HS-27A (cell line): ENCODE measurements around the gene DNAH6.
"Not testable (repeated sequence)": the region's sequence is repeated elsewhere in the genome, so short reads cannot be mapped to it uniquely, and the experiment has no call there.

Experiments
- DNase-seq: peaks from one replicate; pipeline ENCODE4 v3.0.0-alpha.2; 2012; ENCODE audit warnings: low read depth, missing footprints

DNAH6 gene

GRCh38 chr2:84516234-84516986 is at the start of gene DNAH6:
Gene DNAH6 (plus strand): TSS chr2:84516498. CDS start chr2:84517827, 1,329 bp downstream.
- DNase-seq: peak; percentile 66

DNA sequence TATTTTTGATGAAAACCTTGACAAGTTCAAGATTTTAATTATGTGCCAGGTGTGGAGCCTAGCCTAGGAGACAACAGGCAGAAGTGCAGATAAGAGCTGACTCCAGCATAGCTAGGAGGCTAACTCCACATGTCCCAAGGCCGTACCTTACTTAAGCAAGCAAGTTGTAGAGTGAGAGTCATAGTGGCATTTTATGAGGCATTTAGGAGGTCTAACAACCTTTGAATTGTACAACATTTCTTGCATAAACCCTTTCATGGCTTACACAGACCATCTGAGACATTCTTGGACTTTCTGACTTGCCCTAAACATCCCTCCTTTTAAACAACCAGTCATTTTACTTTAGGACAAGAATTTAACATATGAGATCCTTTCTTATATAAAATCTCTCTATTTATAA is 48.9 kb upstream of the DNAH6 start:
- no peak for DNase-seq

DNA sequence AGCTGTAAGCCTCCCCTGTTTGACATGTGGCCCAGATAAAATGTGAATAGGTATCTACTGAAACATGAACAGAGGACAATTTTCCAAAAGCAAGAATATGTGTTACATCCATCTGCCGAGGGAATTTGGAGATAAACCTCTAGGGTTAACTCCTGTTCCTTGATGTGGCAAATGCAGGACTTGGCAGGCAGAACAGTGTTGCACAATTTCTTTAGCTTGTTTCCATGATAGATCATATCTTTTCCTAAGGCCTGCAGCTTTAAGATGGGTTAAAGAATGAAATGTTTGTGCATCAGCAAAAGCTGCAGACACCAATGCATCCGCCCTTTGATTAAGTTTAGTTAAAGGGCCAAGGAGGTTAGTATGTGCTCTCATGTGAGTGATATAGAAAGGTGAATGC is 43.9 kb upstream of the DNAH6 start:
- not testable (repeated sequence) for DNase-seq

DNA sequence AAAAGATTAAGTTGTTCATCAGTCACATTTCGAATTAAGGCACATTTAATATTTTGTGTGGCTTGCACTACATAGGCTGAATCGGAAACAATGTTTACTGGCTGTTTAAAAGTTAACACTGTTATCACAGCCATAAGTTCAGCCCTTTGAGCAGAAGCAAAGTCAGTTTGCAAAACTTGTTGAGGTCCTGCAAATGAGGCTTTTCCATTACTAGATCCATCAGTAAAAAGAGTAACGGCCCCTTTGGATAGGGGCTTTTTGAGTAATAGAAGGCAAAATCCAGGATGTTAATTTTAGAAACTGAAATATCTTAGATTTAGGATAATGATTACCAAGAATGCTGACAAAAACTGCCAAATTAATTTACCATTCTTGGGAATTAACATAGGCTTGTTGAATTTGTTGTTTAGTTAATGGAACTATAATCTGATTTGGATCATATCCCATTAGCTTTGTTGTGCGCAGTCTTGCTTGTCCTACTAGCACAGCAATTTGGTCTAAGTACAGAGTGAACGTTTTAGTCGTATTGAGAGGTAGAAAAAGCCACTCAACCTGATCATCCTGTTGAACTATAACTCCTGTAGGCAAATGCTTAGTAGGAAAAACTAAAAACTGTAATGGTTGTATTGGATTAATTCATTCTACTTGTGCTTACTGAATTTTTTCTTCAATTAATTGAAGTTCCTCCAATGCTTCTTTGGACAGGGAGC is 43.3 kb upstream of the DNAH6 start:
- no peak for DNase-seq

- DNase-seq: no peak
Observed at GRCh38 chr2:84474176-84474575, 42.1 kb upstream of the DNAH6 start.

GRCh38 chr2:84477886-84478285 is 38.4 kb upstream of the DNAH6 start:
- no peak for DNase-seq

DNA sequence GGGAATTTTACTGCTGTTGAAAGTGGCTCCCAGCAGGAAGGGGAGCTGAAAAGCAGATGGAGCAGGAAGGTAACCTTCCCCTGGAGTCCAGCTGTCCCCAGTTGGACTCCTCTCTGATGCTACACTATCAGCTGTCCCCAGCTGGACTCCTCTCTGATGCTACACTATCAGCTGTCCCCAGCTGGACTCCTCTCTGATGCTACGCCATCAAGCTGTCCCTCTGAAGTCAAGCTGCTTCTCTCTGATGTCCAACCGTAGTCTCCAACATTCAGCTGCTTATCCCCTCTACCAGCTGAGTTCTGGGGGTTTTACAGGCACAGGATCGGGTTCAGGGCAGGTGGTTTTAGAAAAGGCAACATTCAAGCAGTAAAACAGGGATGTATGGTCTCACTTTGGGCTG is 37.4 kb upstream of the DNAH6 start:
- no peak for DNase-seq

- peak; percentile 74 for DNase-seq
Observed at GRCh38 chr2:84481702-84482101, 34.6 kb upstream of the DNAH6 start.

- no peak for DNase-seq
Observed at GRCh38 chr2:84482603-84483002, 33.7 kb upstream of the DNAH6 start.

- DNase-seq: no peak
Observed at GRCh38 chr2:84483320-84483719, 33.0 kb upstream of the DNAH6 start.

DNA sequence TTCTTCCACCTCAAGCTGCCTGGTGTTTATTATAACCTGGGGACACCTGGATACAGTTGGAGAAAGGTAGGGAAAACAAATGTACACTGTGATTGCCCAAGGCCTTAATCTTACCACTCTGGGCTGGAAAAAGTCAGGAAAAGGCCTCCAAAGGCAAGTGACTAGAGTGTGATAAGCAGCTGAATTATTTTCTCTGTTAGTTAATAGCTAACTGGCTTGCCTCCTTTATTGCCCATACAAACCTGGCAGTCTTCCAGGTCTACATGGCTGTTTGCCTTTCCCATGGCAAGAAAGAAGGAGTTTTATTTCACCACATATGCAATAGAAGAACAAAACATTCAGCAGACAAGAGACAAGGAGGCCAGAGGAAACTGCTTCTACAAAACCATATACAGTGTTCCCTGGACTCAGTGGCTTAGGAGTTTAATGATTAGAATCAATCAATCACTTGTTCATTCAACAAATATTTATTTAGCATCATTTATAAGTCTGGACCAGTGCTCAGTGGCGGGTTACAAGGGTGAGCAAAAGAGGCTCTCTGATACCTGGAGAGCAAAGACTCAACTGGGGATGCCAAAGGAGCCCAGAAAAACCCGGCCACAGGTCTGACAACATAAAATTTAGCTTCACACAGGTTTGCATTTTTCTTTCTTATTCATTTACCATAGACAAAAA is 29.7 kb upstream of the DNAH6 start:
- DNase-seq: no peak

DNA sequence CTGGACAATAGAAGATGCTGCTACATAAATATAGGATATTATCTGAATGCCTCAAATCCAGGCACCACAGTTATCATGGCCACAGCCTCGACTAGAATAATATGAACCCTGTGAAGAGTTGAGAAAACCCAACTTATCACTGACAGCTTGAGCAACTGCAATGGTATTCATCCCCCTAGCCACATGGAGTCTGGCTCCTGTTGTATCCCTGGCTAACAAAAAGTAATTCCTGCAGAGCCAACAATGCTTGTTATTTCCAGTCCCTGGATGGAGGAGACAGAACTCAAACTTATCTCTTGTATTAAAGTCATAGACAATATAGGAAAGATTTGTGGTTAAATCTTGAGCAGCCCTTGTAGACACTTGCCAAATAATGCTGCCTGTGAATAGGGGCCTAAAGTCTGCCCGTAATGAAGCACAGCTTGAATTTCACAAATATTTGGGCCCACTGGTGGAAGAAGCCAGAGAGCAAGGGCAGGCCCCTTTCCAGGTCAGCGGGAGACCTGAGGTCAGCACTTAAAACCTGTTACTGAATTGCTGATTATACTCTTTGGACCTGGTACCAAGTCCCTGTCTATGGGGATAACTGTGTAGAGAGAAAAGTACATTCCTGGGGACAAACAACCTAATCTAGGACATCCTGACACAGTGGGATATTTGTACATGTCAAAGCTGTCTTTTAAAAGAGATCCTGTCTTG is 28.9 kb upstream of the DNAH6 start:
- no peak for DNase-seq

- DNase-seq: no peak
Observed at GRCh38 chr2:84491256-84491655, 25.0 kb upstream of the DNAH6 start.

GRCh38 chr2:84491741-84492140 is 24.6 kb upstream of the DNAH6 start:
- DNase-seq: no peak

- DNase-seq: no peak
Observed at GRCh38 chr2:84492571-84492970, 23.7 kb upstream of the DNAH6 start.

DNA sequence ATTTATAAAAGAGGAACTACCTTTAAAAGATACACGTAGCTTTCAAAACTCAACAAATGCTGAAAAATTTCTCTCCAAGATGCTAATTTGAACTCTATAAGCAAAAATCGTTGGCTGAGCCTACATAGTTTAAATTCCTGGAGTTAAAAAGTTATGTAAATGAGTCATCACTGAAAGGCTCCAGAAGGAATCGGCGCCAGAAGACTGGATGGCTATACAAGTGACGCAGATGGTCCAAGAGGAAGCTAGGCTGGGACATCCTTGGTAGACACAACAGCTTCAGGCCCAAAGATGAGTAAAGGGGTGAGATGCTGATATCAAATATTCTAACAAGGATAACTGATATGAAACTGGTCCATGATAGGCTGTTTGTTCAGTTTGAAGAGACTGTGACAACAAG is 22.8 kb upstream of the DNAH6 start:
- peak; percentile 99 for DNase-seq

GRCh38 chr2:84494070-84494469 is 22.2 kb upstream of the DNAH6 start:
- peak; percentile 58 for DNase-seq

- peak; percentile 77 for DNase-seq
Observed at GRCh38 chr2:84495539-84496146, 20.7 kb upstream of the DNAH6 start.

- no peak for DNase-seq
Observed at GRCh38 chr2:84496386-84496785, 19.9 kb upstream of the DNAH6 start.

GRCh38 chr2:84497285-84497684 is 19.0 kb upstream of the DNAH6 start:
- no peak for DNase-seq

GRCh38 chr2:84498150-84498799 is 18.0 kb upstream of the DNAH6 start:
- DNase-seq: no peak
